ENCODE results near the gene BLOC1S4.

BLOC1S4 gene

DNA sequence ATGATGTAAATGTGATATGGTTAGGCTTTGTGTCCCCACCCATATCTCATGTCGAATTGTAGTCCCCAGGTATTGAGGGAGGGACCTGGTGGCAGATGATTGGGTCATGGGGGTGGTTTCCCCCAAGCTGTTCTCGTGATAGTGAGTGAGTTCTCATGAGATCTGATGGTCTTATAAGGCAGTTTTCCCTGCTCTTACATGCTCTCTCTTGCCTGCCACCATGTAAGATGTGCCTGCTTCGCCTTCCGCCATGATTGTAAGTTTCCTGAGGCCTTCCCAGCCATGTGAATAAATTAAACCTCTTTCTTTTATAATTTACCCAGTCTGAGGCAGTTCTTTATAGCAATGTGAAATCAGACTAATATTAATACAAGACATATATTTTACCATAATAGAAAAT lies 23.9 kb downstream of the BLOC1S4 start:
- no peak for TF ChIP-seq CTCF (IDR thresholded peaks at IDR 0.05; ENCODE audit: borderline replicate concordance, control extremely low read depth, extremely low read depth, insufficient read depth, missing control alignments)
- in situ Hi-C loops (cut with MboI; ENCODE audit: low sequenced_read_pairs, unreplicated experiment): no loop called here
- DNase-seq (ENCODE audit: low spot score): no peak

GRCh38 chr4:6740347-6740746 lies 24.4 kb downstream of the BLOC1S4 start:
- no peak for DNase-seq (ENCODE audit: low spot score)
- in situ Hi-C loops (cut with MboI; ENCODE audit: low sequenced_read_pairs, unreplicated experiment): no loop called here
- no peak for TF ChIP-seq CTCF (IDR thresholded peaks at IDR 0.05; ENCODE audit: borderline replicate concordance, control extremely low read depth, extremely low read depth, insufficient read depth, missing control alignments)

DNA sequence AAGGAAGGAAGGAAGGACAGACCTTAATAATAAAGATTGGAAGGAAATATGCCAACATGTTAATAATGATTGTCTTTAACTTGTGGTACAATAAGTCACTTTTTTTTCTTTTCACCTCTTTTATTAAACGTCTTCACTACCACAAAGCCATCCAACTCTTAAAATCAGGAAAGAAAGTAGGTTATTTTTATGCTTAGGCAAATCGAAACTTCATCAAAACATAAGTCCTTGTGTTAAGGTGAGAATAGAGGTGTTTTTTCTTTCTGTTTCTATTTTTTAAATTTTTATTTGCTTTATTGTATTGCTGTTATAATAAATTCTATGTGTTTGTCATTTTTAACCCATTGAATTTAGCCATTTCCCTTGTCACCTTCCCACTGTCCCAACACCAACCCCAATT lies 26.5 kb downstream of the BLOC1S4 start:
- in situ Hi-C loops (cut with MboI; ENCODE audit: low sequenced_read_pairs, unreplicated experiment): no loop called here
- no peak for DNase-seq (ENCODE audit: low spot score)
- no peak for TF ChIP-seq CTCF (IDR thresholded peaks at IDR 0.05; ENCODE audit: borderline replicate concordance, control extremely low read depth, extremely low read depth, insufficient read depth, missing control alignments)

- no peak for DNase-seq (ENCODE audit: low spot score)
- TF ChIP-seq CTCF (IDR thresholded peaks at IDR 0.05; ENCODE audit: borderline replicate concordance, control extremely low read depth, extremely low read depth, insufficient read depth, missing control alignments): no peak
- in situ Hi-C loops (cut with MboI; ENCODE audit: low sequenced_read_pairs, unreplicated experiment): no loop called here
Measured at GRCh38 chr4:6742989-6743388, 27.0 kb downstream of the BLOC1S4 start.

DNA sequence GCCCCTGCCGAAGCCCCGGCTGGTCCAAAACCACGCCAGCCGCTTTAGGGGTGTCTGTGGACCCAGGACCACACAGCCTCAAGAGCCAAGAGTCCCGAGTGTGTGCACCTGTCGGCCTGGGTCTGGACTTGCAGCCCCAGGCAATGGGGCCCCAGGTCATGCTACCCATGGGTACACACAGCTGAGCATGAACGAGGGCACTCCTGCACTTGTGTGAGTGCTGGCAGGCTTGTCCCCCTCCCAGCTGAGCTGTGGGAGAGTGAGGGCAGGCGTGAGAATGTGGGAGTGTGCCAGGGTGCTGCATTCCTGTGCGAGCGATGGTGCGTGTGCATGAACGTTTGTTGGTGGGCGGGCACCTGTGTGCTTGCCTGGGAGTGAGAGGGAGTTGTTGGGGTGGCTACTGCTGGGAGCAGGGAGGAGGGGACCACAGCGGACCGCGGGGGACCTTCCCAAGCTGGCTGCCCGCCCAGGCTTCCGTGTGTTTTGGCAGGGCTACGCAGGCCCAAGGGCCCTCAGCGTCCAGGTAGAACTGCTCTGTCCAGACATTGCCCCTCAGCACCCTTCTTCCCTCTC lies 30.8 kb downstream of the BLOC1S4 start:
- DNase-seq (ENCODE audit: low spot score): no peak
- in situ Hi-C loops (cut with MboI; ENCODE audit: low sequenced_read_pairs, unreplicated experiment): no loop called here
- TF ChIP-seq CTCF (IDR thresholded peaks at IDR 0.05; ENCODE audit: borderline replicate concordance, control extremely low read depth, extremely low read depth, insufficient read depth, missing control alignments): no peak

DNA sequence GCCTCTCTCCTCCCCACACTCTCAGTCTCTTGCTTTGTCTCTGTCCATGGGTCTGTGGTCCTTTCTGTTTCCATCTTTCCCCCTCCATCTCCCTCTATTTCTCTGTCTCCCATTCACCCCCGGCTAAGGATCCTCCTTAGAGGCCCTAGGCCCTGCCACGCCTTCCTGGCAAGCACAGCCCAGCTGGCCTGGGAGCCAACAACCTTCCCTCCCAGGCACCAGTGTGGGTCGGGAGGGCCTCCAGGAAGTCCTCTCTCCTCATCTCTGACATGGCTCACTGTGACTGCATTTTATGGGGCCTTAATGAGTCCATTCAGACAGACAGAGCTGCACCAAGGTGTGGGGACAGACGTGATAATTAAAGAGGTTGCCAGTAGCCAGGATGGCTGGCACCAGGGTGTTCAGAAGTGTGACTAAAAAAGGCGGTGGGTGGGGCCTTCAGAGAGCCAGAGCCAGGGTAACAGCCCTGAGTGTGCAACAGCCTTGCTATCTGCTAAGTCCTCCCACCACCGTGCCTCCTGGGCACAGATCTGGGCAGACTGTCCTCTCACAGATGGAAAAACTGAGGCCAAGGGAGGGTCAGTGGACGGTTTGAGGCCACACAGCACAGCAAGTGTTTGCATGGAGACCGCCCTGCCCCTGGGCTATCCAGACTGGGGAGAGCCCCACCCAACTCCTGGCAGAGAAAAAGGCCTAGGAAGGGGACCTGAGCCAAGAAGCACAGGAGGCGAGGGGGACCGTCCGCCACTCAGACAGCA lies 31.5 kb downstream of the BLOC1S4 start:
- no peak for DNase-seq (ENCODE audit: low spot score)
- in situ Hi-C loops (cut with MboI; ENCODE audit: low sequenced_read_pairs, unreplicated experiment): no loop called here
- TF ChIP-seq CTCF (IDR thresholded peaks at IDR 0.05; ENCODE audit: borderline replicate concordance, control extremely low read depth, extremely low read depth, insufficient read depth, missing control alignments): no peak
